Neural cell (in vitro differentiated cells): ENCODE measurements around the gene FGF12. TPM values are rescaled to one million over a fixed set of nuclear protein-coding genes. Genes with fewer than 3 reads are reported as not detected.

Source experiments
- H2AFZ ChIP-seq: fragments of 200-600, 300-800 bp; sonication (generic), shearing (Covaris generic); 2 replicates; pipeline ENCODE4 v1.6.0; 2014; ENCODE audit warnings: low read depth, mild to moderate bottlenecking, antibody characterized with exemption, low read length, moderate library complexity
- H3F3A ChIP-seq: fragments of 200-600 bp; shearing (Covaris generic); 2 replicates; pipeline ENCODE4 v1.6.1; 2016; ENCODE audit warnings: mild to moderate bottlenecking, moderate library complexity, mixed read lengths, antibody characterized with exemption, low read length; ENCODE audit not compliant: insufficient read depth, poor library complexity, severe bottlenecking
- H3K27ac ChIP-seq: fragments of 200-600, 300-800 bp; sonication (generic), shearing (Covaris generic); 2 replicates; pipeline ENCODE4 v1.5.1; 2014; ENCODE audit warnings: mild to moderate bottlenecking, low read length, moderate library complexity
- H3K27me3 ChIP-seq: fragments of 300-800, 200-600 bp; sonication (generic), shearing (Covaris generic); 2 replicates; pipeline ENCODE4 v1.6.0; 2014; ENCODE audit warnings: mild to moderate bottlenecking, low read depth, low read length, moderate library complexity; ENCODE audit not compliant: insufficient read depth
- H3K36me3 ChIP-seq: fragments of 300-800, 200-600 bp; sonication (generic), shearing (Covaris generic); 2 replicates; pipeline ENCODE4 v1.5.1; 2014; ENCODE audit warnings: mild to moderate bottlenecking, antibody characterized with exemption, low read length, moderate library complexity; ENCODE audit not compliant: insufficient read depth
- H3K4me2 ChIP-seq: fragments of 300-800, 200-600 bp; sonication (generic), shearing (Covaris generic); 2 replicates; pipeline ENCODE4 v1.6.0; 2014; ENCODE audit warnings: mild to moderate bottlenecking, low read length
- H3K4me3 ChIP-seq: fragments of 300-800, 200-600 bp; sonication (generic), shearing (Covaris generic); 2 replicates; pipeline ENCODE4 v1.5.1; 2014; ENCODE audit warnings: mild to moderate bottlenecking, low read length, moderate library complexity
- H3K79me2 ChIP-seq: fragments of 200-600 bp; shearing (Covaris generic); replicated peaks from 2 replicates; pipeline ENCODE4 v1.6.0; 2014; ENCODE audit warnings: mild to moderate bottlenecking, low read length, moderate library complexity; ENCODE audit not compliant: insufficient read depth
- H3K9ac ChIP-seq: fragments of 300-800, 200-600 bp; sonication (generic), shearing (Covaris generic); 2 replicates; pipeline ENCODE4 v1.6.1; 2016; ENCODE audit warnings: mild to moderate bottlenecking, low read length, mixed read lengths
- H3K9me2 ChIP-seq: fragments of 200-600 bp; shearing (Covaris generic); 2 replicates; pipeline ENCODE4 v1.6.1; 2016; ENCODE audit warnings: mild to moderate bottlenecking, low read length, mixed read lengths; ENCODE audit not compliant: insufficient read depth
- H3K9me3 ChIP-seq: fragments of 200-600, 300-800 bp; sonication (generic), shearing (Covaris generic); 2 replicates; pipeline ENCODE4 v1.6.1; 2016; ENCODE audit warnings: mild to moderate bottlenecking, mixed run types, low read length, moderate library complexity, mixed read lengths
- H4K20me1 ChIP-seq: fragments of 200-600 bp; shearing (Covaris generic); 2 replicates; pipeline ENCODE4 v1.6.1; 2016; ENCODE audit warnings: mild to moderate bottlenecking, mixed run types; ENCODE audit not compliant: insufficient read depth
- CTCF ChIP-seq: fragments of 450-650 bp; IDR thresholded peaks from 2 replicates; pipeline ENCODE4 v1.5.1; 2014; ENCODE audit warnings: antibody characterized with exemption, mild to moderate bottlenecking, moderate library complexity; ENCODE audit not compliant: poor library complexity, severe bottlenecking
- EP300 ChIP-seq: fragments of 450-650 bp; conservative IDR thresholded peaks from 2 replicates; pipeline ENCODE4 v1.6.1; 2014; ENCODE audit warnings: antibody characterized with exemption, mild to moderate bottlenecking, moderate library complexity; ENCODE audit not compliant: poor library complexity, severe bottlenecking
- EZH2 ChIP-seq: fragments of 200-600, 300-800 bp; shearing (Covaris generic), sonication (generic); IDR thresholded peaks from 2 replicates; pipeline ENCODE4 v1.6.1; 2014; ENCODE audit warnings: antibody characterized with exemption, low read length, borderline replicate concordance, mild to moderate bottlenecking; ENCODE audit not compliant: insufficient read depth, poor library complexity, severe bottlenecking
- MXI1 ChIP-seq: fragments of 450-650 bp; conservative IDR thresholded peaks from 2 replicates; pipeline ENCODE4 v1.6.1; 2014; ENCODE audit warnings: antibody characterized with exemption, mild to moderate bottlenecking; ENCODE audit not compliant: poor library complexity, severe bottlenecking
- POLR2AphosphoS5 ChIP-seq: IDR thresholded peaks from 2 replicates; pipeline ENCODE4 v1.6.1; 2012
- RAD21 ChIP-seq: fragments of 450-650 bp; conservative IDR thresholded peaks from 2 replicates; pipeline ENCODE4 v1.6.1; 2014; ENCODE audit warnings: antibody characterized with exemption, mild to moderate bottlenecking, moderate library complexity
- REST ChIP-seq: IDR thresholded peaks from 2 replicates; pipeline ENCODE4 v1.6.1; 2012; ENCODE audit warnings: borderline replicate concordance
- SMC3 ChIP-seq: fragments of 450-650 bp; conservative IDR thresholded peaks from 2 replicates; pipeline ENCODE4 v1.6.1; 2014; ENCODE audit warnings: antibody characterized with exemption, mild to moderate bottlenecking, moderate library complexity; ENCODE audit not compliant: poor library complexity
- TAF1 ChIP-seq: IDR thresholded peaks from 2 replicates; pipeline ENCODE4 v1.6.1; 2012; ENCODE audit warnings: low read depth
- polyA plus RNA-seq: library from polyadenylated mRNA; depleted of rRNA; stranded (reverse); fragments of >200 nt; gene quantifications from 2 replicates; pipeline ENCODE4 v1.2.3, GENCODE V29; 2014

FGF12 gene
- polyA plus RNA-seq, 1 donor from 2014 or later, result 4.8 TPM

- H3K27ac ChIP-seq, result no peak overlapping the region
- no peaks in the 10 kb centered on the region for H3K9me3 ChIP-seq
- H3K79me2 ChIP-seq, result no peaks in the 10 kb centered on the region
- H3K4me3 ChIP-seq, result no peak overlapping the region
- H3K9me2 ChIP-seq, result no peaks in the 10 kb centered on the region
- H2AFZ ChIP-seq, result no peak overlapping the region
- H3K36me3 ChIP-seq, result no peaks in the 10 kb centered on the region
- no peak overlapping the region for H3K4me2 ChIP-seq
- H3F3A ChIP-seq, result no peaks in the 10 kb centered on the region
- H3K9ac ChIP-seq, result no peak overlapping the region
- TF ChIP-seq POLR2AphosphoS5 (no peak), RAD21 (no peak), EZH2 (no peak), REST (no peak), TAF1 (no peak), CTCF (no peak), MXI1 (no peak), EP300 (no peak), SMC3 (no peak)
- no peaks in the 10 kb centered on the region for H4K20me1 ChIP-seq
- H3K27me3 ChIP-seq, result no peaks in the 10 kb centered on the region
Measured at GRCh38 chr3:192710366-192710765, 17.0 kb downstream of the FGF12 start.

- TF ChIP-seq EP300, result no peak
Measured at GRCh38 chr3:192706272-192706671, 21.1 kb downstream of the FGF12 start.

GRCh38 chr3:192700885-192701284 lies 26.5 kb downstream of the FGF12 start:
- Histone ChIP-seq H2AFZ (no peak overlapping the region), H3K36me3 (no peaks in the 10 kb centered on the region), H3K9ac (no peak overlapping the region), H3F3A (no peaks in the 10 kb centered on the region), H4K20me1 (no peaks in the 10 kb centered on the region), H3K4me3 (no peak overlapping the region), H3K4me2 (no peak overlapping the region), H3K27me3 (no peaks in the 10 kb centered on the region), H3K9me2 (no peaks in the 10 kb centered on the region), H3K9me3 (no peaks in the 10 kb centered on the region), H3K79me2 (no peaks in the 10 kb centered on the region), H3K27ac (no peak overlapping the region)
- TF ChIP-seq POLR2AphosphoS5 (no peak), TAF1 (no peak), EP300 (no peak), SMC3 (no peak), MXI1 (no peak), CTCF (no peak), EZH2 (no peak), RAD21 (no peak), REST (no peak)

More at GRCh38 chr3:192706272-192706671, 21.1 kb downstream of the FGF12 start:
- Histone ChIP-seq H3K4me3 (no peak overlapping the region), H4K20me1 (no peaks in the 10 kb centered on the region), H2AFZ (no peak overlapping the region), H3K9me3 (no peaks in the 10 kb centered on the region), H3K79me2 (no peaks in the 10 kb centered on the region), H3K9ac (no peak overlapping the region), H3K27ac (no peak overlapping the region), H3K27me3 (no peaks in the 10 kb centered on the region), H3K9me2 (no peaks in the 10 kb centered on the region), H3K36me3 (no peaks in the 10 kb centered on the region), H3K4me2 (no peak overlapping the region), H3F3A (no peaks in the 10 kb centered on the region)
